Erythroblast (primary cell): ENCODE results near the gene ITIH1.

Experiments
- GATA1 ChIP-seq: IDR thresholded peaks from 2 replicates; pipeline ENCODE4 v1.6.1; 2011; ENCODE audit warnings: low read depth, mild to moderate bottlenecking, control low read depth, low read length, moderate library complexity
- POLR2A ChIP-seq: IDR thresholded peaks from 2 replicates; pipeline ENCODE4 v1.6.1; 2011; ENCODE audit warnings: mild to moderate bottlenecking, low read length

DNA sequence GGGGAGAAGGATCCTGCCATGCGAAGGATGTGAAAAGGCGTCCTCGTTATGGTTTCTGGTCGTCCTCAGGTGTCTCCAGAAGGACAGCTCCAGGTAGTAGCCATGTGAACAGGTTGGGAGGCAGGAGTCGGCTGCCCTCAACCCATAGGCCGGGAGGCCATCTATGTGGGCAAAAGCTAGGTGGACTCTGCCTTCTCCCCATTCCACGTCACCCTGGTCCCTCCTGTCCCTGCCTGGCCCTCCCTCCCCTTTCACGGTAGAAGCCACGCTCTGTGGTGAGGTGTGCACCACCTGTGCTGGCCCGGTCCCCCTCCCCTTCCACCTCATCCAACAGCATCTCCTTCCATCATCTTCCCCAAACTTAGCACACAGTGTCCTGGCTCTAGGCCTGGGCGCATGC is 33.5 kb downstream of the ITIH1 start:
- TF ChIP-seq POLR2A (no peak), GATA1 (no peak)
